Measurements from ENCODE around the gene SPACA6.
A peak's percentile ranks its signal among the peaks of the same experiment; 100 is the strongest.
"Not testable (repeated sequence)": the region's sequence is repeated elsewhere in the genome, so short reads cannot be mapped to it uniquely, and the experiment has no call there.

Gene SPACA6

DNA sequence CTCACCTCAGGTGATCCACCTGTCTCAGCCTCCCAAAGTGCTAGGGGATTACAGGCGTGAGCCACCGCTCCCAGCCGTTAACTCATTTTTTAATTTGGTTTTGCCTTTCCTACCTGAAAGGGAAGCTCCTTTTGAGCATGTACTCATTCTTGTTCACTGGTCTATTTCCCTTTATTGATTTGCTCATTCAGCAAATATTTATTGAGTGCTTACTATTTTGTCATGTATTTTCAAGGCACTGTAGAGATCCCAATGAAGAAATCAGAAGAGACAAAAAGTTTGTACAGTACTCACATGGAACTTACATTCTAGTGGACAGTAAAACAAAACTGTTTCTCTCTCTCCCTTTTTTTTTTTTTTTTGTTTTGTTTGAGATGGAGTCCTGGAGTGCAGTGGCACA lies 13.8 kb downstream of the SPACA6 start:
- DNase-seq: no peak

DNA sequence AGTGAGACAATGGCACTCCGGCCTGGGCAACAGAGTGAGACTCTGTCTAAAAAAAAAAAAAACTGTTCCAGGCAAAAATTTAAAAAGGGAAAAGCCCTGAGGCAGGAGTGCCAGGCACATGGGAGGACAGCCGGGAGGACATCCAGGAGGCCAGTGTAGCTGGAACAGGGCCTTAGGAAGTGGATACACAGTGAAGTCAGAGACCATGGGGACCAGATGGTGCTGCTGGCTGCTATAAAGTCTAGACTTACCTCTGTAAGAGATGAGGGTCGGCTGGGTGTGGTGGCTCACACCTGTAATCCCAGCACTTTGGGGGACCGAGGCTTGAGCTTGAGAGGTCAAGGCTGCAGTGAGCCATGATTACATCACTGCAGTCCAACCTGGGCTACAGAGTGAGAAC lies 15.7 kb downstream of the SPACA6 start:
- no peak for DNase-seq

DNA sequence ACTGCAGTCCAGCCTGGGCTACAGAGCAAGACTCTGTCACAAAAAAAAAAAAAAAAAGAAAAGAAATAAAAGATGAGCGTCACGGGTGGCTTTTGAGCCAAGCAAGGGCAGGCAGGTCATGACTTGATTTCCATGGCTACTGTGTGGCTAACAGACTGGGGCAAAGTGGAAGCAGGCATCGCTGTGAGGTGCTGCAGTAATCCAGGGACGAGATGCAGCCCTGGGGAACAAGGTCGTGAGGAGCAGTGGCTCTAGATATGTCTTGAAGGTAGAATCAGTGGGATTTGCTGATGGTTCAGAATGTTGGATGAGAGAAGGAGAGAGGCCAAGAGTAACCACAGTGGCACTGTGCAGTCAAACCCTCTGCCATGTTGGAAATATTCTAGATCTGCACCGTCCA lies 16.4 kb downstream of the SPACA6 start:
- no peak for DNase-seq

DNA sequence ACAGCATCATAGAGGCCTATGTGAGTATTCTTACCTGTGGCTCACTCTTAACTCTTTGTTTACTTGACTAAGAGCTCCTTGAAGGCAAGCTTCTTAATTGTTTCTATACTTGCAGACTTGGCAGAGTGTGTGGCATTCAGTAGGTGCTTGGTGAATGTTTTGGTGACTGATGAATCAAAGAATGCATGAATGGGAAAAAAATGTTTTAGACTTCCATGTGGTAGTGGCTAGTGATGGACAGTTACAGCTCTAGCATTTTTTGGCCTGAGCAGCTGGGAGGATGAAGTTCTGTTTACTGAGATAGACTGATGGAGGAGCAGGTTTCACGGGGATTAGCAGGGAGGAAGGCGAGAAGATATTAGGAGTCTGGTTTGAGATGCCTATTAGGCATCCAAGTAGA lies 17.0 kb downstream of the SPACA6 start:
- DNase-seq: no peak

DNA sequence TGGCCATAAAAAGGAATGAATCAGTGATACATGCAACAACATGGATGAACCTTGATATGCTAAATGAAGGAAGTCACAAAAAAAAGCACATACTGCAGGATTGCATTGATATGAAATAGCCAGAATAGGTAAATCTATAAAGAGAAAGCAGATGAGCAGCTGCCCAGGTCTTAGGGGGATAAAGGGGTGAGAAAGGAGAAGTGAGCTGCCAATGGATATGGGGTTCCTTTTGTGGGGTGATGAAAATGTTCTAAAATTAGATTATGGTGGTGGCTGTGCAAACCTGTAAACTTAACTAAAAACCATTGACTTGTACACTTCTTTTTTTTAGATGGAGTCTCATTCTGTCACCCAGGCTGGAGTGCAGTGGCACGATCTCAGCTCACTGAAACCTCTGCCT lies 18.6 kb downstream of the SPACA6 start:
- DNase-seq: no peak

DNA sequence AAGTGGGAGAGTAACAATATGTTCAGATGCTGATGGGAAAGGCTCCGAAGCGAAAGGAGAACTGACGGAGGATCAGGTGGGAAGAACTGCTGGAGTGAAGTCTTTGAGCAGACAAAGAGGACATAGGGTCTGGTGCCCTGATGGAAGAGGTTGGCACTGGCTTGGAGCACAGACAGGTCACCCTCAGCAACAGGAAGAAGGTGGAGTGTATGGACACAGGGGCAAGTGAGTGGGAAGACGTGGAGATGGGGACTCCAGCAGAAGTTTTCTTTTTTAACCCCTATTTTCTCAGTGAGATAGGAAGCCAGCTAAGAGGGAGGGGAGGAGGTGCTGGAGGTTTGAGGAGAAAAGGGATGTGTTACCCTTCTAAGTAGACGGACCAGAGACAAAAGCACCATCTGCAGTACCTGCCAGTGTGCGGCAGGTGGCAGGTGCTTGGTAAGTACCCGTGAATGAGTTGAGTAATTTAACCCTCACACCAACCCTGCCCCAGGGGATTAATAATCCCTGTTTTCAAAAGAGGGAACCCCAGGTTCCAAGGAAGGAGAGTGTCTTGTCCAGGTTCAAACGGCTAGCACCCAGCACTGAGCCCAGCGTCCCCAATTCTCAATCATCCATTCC lies 19.4 kb downstream of the SPACA6 start:
- peak; percentile 34 for DNase-seq

DNA sequence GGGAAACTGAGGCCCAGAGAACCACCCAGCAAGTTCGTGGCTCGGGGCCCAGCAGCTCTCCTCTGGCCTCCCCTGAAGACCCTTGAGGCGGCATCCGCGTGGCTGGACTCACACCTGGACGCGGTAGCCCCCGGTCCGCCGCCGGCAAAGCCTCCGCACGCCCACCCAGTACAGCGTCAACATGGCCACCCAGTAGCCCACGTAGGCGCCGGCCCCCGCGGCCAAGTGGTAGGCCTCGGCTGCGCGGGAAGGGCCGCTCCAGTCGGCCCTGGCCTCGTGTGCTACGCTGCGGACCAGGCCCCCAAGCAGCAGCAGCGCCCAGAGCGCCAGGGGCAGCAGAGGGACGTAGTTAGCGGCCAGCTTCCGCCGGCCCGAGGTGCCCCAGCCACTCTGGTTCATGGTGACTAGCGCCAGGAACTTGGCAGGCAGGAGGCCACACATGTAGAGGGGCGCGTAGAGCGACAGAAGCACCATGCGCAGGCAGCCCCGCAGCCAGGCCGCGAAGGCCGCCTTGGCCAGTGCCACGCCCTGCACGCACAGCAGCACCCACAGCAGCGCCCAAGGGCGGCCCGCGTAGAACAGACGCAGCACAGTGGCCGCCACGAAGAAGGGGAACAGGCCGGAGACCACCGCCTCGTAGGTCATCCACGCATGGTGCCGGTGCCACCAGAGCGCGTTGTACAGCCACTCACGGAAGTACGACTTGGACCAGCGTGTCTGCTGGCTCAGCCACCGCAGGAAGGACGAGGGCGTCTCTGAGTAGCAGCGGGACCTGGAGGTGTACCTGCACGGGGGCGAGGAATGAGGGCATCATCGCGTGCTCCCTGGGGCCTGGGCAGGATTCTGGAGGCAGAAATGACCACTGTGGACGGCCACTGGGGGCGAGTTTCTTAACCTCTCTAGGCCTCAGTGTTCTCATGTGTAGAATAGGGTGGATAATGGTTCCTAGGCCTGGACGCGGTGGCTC lies 20.5 kb downstream of the SPACA6 start:
- DNase-seq: no peak

DNA sequence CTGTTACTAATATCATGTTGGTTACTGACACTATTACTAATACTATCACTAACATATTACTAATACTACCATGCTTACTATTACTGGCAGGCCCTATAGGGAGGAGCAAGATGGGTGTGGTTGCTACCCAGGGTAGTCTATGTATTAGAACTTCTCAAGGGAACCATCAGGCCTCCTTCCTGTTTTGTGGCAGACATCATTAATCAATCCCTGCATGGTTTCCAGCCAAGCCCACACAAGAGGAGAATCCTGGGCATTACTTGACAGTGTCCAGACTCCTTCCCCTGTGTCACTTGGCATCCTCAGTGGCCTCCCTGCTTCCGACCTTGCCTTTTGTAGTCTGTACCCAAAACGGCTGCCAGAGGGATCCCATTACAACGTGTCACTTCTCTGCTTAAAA lies 21.7 kb downstream of the SPACA6 start:
- no peak for DNase-seq

DNA sequence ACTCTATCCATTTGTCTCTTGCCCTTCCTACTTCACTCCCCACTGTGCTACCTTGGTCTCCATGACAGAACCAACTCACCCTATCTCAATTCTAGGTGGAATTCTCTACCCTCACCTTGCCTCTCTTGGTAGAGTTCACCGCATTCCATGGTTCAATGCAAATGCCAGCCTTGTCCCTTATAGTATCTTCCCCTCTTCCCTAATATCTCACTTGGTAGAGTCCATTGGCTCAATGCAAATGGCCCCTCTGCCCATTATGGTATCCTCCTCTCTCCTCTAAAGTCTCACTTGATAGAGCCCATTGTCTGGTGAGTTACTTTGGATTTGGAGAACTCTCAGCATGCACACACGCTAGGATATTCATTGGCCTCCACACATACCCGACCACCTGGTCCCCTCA lies 22.7 kb downstream of the SPACA6 start:
- DNase-seq: no peak

DNA sequence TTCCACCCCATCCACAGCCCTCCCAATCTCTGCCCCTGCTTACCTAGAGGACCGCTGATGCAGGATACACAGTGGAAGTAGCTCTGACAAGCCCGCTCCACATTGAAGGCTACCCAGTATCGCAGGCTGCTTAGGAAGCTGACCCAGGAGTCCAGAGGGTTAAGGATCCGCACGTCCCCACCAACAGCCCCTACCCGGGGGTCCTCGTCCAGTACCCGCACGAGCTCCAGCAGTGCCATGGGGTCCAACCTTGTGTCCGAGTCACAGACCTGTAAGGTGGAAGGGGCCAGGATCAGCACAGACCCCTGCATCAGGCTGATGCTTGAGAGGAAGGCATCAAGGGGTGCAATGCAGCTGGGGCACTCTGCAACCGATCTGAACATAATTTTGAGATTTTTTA lies 23.8 kb downstream of the SPACA6 start:
- no peak for DNase-seq

DNA sequence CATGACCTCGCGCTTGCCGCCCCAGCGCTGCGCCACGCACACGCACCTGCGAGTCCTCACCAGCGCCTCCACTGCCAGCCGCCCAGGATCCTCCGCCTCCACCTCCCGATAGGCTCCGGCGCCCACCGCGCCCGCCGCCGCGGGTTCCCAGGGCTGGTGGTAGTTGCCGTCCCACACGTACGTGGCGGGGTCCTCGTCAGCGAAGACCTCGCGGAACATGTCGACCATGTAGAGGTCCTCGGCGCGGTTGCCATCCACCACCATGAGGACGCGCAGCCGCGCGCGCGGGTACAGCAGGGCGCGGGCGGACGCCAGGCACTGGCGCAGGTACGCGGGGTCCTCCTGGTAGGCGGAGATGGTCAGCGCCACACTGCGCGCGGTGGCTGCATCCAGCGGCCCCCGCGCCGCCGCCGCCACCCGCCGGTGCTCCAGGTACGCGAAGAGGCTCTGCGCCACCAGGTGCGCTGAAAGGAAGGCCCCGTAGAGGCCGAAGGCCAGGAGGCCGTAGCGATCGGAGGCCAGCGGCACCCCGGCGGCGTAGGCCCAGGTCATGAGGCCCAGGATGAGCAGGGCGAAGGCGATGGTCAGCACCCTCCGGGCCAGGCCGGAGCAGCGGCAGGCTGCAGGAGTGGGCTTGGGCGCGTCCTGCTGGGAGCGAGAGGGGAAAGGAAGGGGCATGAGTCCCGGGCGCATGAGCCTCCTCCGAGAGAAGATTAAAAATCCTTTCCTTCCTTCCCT lies 26.3 kb downstream of the SPACA6 start:
- no peak for DNase-seq

DNA sequence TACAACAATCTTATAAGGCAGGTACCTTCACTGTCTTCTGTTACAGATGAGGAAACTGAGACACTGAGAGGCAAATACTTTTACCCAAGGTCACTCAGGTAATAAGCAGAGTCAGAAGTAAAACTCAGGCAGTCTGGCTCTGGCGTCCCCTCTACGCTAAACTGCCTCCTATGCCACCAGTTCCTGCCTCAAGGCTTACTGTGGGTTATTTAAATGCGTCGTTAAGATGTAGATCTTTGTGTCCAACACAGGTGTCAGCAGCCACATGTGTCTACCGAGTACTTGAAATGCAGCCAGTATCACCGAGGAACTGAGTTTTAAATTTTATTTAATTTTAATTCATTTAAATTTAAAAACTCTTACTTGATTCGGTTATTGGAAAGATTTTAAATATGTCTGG lies 28.8 kb downstream of the SPACA6 start:
- DNase-seq: no peak

DNA sequence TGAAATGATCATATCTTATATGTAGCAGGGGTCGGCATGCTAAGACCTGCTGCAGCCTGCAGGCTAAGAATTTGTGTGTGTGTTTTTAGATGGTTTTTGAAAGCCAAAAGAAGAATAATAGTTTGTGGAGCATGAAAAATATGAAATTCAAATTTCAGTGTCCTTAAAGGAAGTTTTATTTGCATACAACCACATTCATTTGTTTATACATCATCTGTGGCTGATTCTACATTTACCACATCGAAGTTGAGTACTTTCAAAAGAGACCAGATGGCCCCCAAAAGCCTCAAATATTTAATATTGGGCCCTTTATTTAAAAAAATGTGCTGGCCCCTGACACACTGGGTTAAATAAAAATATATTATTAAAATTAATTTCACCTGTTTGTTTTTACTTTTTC lies 29.4 kb downstream of the SPACA6 start:
- DNase-seq: no peak

DNA sequence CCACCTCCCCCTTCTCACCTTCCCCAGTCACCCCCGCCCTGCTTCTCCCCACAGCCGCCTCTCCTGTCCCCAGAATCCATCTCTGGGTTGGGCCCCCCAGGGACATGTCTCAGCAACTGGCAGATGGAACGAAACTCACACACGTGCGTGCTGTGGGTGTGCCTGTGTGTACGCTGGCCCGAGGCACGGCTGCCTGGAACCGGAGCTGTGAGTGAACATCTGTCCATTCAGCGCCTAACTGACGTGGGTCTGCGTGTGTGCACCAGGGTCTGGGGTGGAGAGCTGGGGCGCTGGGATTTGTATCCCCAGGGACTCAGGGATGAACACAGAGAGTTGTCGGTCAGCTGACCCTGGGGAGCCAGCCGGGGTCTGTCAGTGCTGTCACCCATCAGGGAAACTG lies 31.4 kb downstream of the SPACA6 start:
- no peak for DNase-seq

DNA sequence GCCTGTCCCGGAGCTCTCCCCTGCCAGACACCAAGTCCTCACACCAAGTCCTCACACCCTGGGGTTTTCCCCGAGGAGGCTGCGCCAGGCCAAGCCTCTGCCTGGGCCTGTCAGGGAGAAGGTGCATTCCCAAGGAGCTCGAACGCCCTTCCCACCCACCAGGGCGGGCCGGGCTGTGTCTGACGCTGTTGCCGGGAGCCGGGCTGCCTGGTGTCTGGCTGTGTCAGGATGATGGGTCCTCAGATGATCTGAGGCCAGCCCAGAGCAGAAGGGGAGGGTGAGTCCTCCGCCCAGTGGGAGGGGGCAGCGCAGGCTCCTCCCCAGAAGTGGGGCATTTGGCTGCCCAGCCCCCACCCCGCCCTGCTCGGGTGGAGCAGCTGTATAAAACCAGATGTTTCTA lies 32.9 kb downstream of the SPACA6 start:
- no peak for DNase-seq

DNA sequence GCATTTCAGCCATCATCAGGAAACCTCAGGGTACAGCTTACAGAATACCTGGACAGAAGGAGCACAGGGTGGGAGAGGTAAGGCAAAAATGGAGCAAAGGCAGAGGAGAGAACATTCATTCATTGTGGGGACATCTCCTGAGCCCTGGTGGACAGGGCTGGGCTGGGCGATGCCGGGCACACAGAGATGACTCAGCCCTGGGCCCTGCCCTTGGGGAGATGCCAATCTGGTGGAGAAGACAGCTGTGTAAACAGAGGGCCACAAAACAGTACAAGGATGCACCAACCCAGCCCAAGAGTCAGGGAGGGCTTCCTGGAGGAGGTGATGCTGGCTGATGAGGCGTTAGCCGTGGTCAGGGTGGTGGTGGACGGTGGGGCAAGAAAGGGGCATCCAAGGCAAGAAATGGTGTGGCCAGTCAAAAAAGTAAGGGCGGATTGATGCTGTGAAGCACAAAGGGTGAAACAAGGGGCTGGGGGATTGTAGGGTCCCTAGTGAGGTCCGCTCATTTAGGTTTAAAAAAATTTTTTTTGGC lies 34.3 kb downstream of the SPACA6 start:
- no peak for DNase-seq

DNA sequence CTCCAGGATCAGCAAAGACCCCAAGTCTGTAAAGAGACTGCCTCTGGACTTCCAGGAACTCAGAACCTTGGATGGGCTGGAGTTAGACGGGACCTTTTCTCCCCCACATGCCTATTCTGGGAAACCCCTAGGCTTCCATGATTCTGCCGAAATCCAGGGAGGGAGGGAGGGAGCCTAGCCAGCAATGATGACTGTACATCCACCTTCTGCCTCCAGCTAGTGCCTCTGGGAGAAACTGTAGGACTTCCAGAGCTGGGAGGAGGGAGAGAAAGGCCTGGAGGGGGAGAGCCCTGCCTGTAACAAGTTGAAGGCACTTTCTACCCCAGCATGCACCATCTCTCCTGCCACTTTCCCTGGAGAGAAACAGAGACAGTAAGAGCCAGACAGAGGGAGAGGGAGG lies 36.7 kb downstream of the SPACA6 start:
- no peak for DNase-seq

DNA sequence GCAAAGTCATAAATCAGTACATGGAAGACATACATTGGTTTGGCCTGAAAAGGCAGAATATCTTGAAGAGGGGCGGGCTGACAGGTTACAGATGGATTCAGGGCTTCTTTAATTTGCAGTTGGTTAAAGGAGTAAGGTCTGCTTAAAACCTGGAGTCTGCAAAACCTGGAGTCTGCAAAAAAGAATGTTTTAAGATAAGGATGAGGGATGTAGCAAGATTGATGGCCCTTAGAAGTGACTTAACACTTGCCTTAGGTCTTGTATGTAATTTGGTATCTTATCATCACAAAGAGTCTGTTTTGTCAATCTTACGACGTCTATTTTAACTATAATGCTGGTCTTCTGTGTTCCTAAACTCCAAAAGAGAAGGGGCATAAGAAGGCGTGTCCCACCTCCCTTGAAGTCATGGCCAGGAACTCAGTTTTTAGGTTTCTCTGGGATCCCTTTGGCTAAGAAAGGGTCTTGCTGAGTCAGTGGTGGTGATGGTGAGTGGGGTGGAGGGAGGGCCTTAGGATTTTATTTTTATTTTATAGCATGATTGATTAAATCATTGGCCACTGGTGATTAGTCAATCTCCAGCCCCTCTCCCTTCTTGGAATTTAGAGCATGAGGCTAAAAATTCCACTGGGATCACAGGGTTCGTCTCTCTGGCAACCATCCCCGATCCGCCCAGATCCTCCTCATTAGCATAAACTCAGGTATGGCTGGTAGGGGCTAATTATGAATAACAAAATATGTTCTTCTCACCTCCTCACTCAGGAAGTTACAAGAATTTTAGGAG lies 40.8 kb downstream of the SPACA6 start:
- DNase-seq: no peak

DNA sequence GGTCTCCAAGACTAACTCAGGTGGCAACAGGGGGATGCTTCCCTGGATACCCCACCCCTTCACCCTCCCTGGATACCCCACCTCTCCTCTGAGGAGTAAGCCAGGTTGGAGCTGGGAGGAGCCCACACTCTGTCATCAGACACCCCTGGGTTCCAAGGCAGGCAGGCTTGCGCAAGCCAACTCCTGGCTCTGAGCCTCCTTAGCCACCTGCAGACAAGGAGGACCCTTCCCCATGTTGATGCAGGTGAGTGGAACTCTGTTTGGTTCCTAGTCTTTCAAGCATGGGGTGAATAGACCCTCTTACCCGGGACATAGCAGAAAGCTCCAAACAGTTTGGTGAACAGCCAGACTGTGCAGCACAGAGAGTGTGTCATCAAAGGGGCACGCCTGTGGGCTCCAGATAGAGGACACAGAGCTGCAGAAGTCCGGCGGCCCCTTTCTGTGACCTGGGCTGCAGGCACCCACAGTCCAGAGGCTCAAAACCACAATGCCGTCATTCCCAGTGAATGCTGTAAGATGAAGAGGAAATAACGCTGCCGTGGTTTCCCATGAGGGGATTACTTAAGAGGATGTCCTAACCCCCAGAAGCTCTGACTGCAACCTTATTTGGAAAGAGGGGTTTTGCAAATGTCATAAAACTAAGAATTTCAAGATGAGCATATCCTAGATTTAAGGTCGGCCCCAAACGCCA lies 42.8 kb downstream of the SPACA6 start:
- no peak for DNase-seq

DNA sequence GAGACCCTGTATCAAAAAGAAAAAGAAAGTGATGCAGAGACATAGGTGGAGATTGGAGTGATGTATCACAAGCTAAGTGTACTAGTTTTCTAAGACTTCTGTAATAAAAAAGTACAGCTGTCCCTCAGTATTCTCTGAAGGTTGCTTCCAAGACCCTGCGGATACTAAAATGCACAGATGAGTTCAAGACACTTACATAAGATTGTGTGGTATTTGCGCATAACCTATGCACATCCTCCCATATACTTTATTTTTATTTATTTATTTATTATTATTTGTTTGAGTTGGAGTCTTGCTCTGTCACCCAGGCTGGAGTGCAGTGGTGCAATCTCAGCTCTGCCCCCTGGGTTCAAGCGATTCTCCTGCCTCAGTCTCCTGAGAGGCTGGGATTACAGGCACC lies 44.3 kb downstream of the SPACA6 start:
- no peak for DNase-seq

DNA sequence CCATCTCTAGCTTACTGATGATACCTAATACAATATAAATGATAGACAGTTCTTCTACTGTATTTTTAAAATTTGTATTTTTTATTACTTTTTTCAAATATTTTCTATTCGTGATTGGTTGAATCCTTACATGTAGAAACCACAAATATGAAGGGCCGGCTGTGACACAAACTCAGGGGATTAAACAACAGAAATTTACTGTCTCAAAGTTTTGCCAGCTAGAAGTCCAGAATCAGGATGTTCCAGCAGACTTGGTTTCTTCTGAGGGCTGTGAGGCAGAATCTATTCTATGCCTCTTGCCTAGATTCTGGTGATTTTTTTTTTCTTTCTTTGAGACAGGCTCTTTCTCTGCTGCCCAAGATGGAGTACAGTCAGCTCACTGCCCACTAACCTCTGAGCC lies 44.8 kb downstream of the SPACA6 start:
- no peak for DNase-seq

DNA sequence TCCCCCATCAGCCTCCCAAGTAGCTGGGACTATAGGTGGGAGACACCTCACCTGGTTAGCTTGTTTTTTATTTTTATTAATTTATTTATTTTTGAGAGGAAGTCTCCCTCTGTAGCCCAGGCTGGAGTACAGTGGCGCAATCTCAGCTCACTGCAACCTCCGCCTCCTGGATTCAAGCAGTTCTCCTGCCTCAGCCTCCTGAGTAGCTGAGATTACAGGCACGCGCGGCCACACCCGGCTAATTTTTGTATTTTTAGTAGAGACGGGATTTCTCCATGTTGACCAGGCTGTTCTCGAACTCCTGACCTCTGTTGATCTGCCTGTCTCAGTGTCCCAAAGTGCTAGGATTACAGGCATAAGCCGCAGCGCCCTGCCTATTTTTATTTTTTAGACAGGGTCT lies 45.4 kb downstream of the SPACA6 start:
- DNase-seq: not testable (repeated sequence)
